ENCODE measurements around the gene GPC5. TPM values are rescaled to one million over a fixed set of nuclear protein-coding genes. Genes with fewer than 3 reads are reported as not detected.
A peak's percentile ranks its signal among the peaks of the same experiment; 100 is the strongest.

Gene GPC5
- total and polyA plus RNA-seq, 2 of the 8 experiments (the other 6 are each of a cell fraction or from before 2014, with no cell fraction given), result 0.20 to 0.39 TPM

GRCh38 chr13:91353494-91353893 is 44.9 kb upstream of the GPC5 start:
- Histone ChIP-seq H4K91ac (replicated peaks; ENCODE audit: insufficient read length, low read length) (no peak overlapping the region), H2BK15ac (ENCODE audit: low read length) (no peak overlapping the region), H3K27me3 (replicated peaks in 1 of 4; ENCODE audit: control insufficient read depth in 3 of 4, extremely low read depth in 1 of 4, insufficient read depth in 3 of 4, low read length in 3 of 4) (no peaks in the 10 kb centered on the region), H4K5ac (ENCODE audit: insufficient read length, low read depth, low read length) (no peak overlapping the region), H3K36me3 (ENCODE audit: control insufficient read depth in 2 of 4, insufficient read depth in 4 of 4, low read length in 3 of 4) (peaks cover 19 to 87% (median 57%) of the 10 kb centered on the region in 4 experiments), H2BK12ac (ENCODE audit: low read depth, low read length) (no peak overlapping the region), H3K79me1 (ENCODE audit: low read depth, low read length) (0 out of 2 replicates have a peak, but pooled peaks cover 4% of the 10 kb centered on the region), H2BK20ac (ENCODE audit: low read length) (no peak overlapping the region), H2AFZ (ENCODE audit: low read length) (no peak overlapping the region), H4K20me1 (replicated peaks in 1 of 2; ENCODE audit: control insufficient read depth in 1 of 2, insufficient read depth in 2 of 2, low read length in 2 of 2) (peaks cover 22 to 26% of the 10 kb centered on the region in 2 experiments), H3K14ac (ENCODE audit: insufficient read length) (no peak overlapping the region), H3K79me2 (ENCODE audit: control insufficient read depth in 1 of 2, insufficient read depth in 2 of 2, low read length in 2 of 2) (peaks cover 13 to 52% of the 10 kb centered on the region in 2 experiments), H3K18ac (ENCODE audit: extremely low read depth, low read length) (no peak overlapping the region), H2AK5ac (ENCODE audit: low read depth, low read length) (no peak overlapping the region), H2BK5ac (ENCODE audit: low read depth, low read length) (no peak overlapping the region), H3K4me1 (replicated peaks in 1 of 4; ENCODE audit: control insufficient read depth in 3 of 4, insufficient read depth in 4 of 4, low read length in 3 of 4) (peaks cover 0 to 9% (median 6%) of the 10 kb centered on the region in 4 experiments; a peak in 5 of 7 replicates), H3K56ac (replicated peaks; ENCODE audit: insufficient read length, low read depth, low read length) (no peak overlapping the region), H3K4ac (replicated peaks; ENCODE audit: insufficient read length, low read depth, low read length) (no peak overlapping the region), H3K23me2 (ENCODE audit: low read depth, low read length) (no peaks in the 10 kb centered on the region), H3K9ac (replicated peaks in 1 of 4; ENCODE audit: extremely low read depth in 1 of 4, low read depth in 3 of 4, low read length in 3 of 4) (no peak overlapping the region), H3K23ac (ENCODE audit: insufficient read length) (no peak overlapping the region), H4K8ac (ENCODE audit: extremely low read depth, insufficient read depth, low read length) (no peak overlapping the region), H2BK120ac (replicated peaks; ENCODE audit: low read depth, low read length) (no peak overlapping the region), H3K4me3 (ENCODE audit: extremely low read depth in 1 of 4, insufficient read depth in 2 of 4, low read depth in 3 of 4, low read length in 4 of 4) (no peak overlapping the region), H3K4me2 (ENCODE audit: insufficient read depth in 1 of 2, low read depth in 2 of 2, low read length in 2 of 2) (no peak overlapping the region), H3K9me3 (ENCODE audit: insufficient read depth in 2 of 2, low read depth in 1 of 2, low read length in 1 of 2) (no peaks in the 10 kb centered on the region), H3K27ac (ENCODE audit: low read depth, low read length) (no peak overlapping the region)
- 94% methylated on average over 1 of the region's 1 CpG; no CpG with 5 or more reads in 1 of the 2 experiments for WGBS, 2 experiments (ENCODE audit: extremely low coverage in 1 of 2, insufficient coverage in 1 of 2, insufficient read length in 1 of 2, insufficient replicate concordance in 2 of 2, low coverage in 1 of 2, low lambda C conversion rate in 2 of 2, missing lambda C conversion rate in 1 of 2)
- no peak for FAIRE-seq
- POLR2A ChIA-PET (ENCODE audit: partially characterized antibody), result interaction anchor here (1.5 kb wide), 1 partner anchor 12 kb away, joined by 5 read pairs; no protein-coding TSS in a partner anchor
- DNase-seq (ENCODE audit: low read depth in 1 of 2, low spot score in 2 of 2), result no peak
- CTCF ChIA-PET (ENCODE audit: partially characterized antibody), result interaction anchor here (0.9 kb wide), 1 partner anchor 52 kb away, joined by 3 read pairs; no protein-coding TSS in a partner anchor
- TF ChIP-seq SUZ12 (IDR thresholded peaks at IDR 0.05; ENCODE audit: low read length) (no peak), POLR2A (IDR thresholded peaks at IDR 0.05; ENCODE audit: control extremely low read depth in 1 of 2, low read depth in 2 of 2, low read length in 2 of 2) (peak; percentile 28 to 78), USF2 (IDR thresholded peaks at IDR 0.05; ENCODE audit: low read length) (no peak)

All from H1 (cell line).